Dermis microvascular lymphatic vessel endothelial cell (primary cell): ENCODE measurements around the gene IGSF9. TPM values are rescaled to one million over a fixed set of nuclear protein-coding genes. Genes with fewer than 3 reads are reported as not detected.

Experiments used
- DNase-seq, 2 donors: peaks; one replicate each; pipeline versions ENCODE4 v3.0.0 to v3.0.0-alpha.2; 2010; ENCODE audit warnings: low read depth in 2 of 2
- total RNA-seq: library from RNA; depleted of rRNA; stranded (reverse); fragments of >200 nt; gene quantifications from 2 replicates; pipeline ENCODE4 v1.2.1, GENCODE V29; 2014

IGSF9 gene
- total RNA-seq, 1 donor from 2014 or later = not detected

DNA sequence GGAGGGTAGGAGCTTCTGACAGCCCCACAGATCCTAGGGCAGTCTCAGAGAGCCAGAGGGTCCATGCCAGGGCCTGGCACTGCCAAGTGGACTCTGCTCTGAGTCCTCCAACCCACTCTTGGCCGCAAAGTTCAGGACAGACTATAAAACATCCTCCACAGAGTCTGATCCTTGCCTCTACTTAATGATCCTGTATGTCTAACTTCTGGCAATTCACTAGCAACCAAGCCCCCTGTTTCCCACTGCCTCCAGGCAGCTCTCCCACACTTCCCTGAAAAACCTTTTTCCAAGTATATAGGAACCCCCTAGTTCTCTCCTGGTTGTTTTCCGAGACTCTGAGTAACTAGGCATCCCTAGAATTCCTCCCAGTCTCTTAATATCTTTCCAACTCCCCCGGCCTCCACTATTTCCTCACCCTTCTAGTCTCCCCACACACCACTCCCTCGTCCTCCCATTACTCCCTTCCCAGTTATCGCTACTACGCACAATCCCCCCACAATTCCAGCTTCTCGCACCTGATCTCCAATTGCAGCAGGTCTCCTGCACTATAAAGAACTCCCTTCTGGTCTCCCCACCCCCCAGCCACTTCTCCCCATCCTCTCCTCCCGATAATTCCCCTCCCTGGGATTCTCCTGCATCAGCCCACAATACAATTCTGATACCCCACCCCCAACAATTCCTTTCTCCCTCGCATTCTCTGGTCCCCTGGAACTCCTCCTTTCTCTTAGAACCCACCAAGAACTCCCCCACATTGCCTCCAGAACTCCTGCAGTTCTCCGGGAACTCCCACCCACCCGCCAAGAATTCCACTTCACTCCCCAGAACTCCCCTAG is 574 bp downstream of the IGSF9 start:
- no peak for DNase-seq

DNA sequence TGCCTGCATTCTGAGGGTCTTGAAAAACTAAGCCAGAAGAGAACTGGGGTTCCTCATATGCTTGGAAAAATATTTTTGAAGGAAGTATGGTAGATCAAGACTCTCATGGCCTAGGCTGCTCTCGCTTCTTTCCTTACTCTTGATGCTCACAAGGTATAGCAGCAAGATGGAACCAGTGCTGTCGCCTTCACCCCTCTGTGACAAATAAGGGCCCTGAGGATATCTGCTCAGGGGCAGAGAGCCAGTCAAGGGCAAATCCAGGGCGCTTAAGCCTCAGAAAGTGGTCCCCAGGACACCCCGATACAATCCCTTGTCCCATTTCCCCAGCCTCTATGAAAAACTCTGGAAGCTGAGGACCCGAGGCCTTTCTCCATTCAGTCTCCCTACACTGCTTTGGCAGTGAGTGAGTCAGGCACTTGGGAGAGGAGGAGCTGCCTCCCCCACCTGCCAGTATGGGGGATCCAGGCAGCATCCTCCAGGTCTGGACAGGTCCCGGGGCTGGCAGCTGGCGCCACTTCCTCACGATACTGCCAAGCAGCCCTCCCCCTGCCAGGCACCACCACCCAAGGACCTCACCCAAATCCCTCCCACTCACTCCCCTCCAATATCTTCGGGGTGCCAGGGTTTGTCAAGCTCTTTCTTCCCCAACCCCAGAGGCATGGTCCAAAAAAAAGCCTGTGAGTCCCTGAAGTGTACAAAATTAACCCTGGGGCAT is 1.3 kb downstream of the IGSF9 start:
- no peak for DNase-seq

DNA sequence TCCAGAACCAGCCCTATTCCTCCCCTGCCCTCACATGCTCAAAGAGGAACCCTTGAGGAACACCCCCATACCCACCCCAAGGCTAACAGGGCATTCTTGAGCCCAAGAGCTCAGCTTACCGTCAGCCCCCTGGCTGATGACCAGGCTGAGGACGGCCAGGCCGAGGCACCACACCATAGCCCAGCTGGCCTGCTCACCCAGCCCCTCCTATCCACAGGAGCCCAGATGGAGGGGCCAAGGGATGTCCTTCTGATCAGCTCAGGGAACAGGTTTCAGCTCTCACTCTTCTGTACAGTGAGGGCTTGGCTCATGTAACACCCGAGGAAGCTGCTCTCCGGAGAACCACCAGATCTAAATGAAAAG is 2.2 kb downstream of the IGSF9 start:
- DNase-seq = no peak

DNA sequence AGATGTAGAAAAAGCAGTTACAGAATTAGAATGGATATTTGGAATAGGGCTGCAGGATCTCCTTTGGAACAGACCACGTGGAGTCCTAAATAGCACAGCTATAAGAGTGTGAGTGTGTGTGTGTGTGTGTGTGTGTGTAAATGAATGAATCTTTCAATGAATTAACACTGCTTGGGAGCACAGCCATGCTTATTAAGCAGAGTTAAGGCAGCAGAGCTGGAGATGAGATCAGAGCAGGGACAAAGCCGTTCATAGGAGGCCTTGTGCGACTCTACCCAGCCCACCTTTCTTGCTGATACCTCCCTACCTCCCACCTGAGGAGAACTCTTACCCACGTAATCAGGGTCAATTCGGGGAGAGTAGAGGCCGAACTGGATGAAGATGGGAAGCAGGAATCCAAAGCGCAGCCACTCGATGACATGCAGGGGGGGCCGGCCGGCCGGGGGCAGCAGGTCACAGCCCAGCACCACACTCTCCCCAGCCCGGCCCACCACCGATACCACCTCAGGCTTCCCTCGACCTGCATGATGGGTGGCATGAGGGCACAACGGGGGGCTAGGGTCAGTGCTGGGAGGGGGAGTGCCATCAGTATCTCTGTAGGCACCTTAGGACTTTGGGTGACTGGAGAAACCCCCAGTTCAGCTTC is 2.7 kb downstream of the IGSF9 start:
- no peak for DNase-seq

DNA sequence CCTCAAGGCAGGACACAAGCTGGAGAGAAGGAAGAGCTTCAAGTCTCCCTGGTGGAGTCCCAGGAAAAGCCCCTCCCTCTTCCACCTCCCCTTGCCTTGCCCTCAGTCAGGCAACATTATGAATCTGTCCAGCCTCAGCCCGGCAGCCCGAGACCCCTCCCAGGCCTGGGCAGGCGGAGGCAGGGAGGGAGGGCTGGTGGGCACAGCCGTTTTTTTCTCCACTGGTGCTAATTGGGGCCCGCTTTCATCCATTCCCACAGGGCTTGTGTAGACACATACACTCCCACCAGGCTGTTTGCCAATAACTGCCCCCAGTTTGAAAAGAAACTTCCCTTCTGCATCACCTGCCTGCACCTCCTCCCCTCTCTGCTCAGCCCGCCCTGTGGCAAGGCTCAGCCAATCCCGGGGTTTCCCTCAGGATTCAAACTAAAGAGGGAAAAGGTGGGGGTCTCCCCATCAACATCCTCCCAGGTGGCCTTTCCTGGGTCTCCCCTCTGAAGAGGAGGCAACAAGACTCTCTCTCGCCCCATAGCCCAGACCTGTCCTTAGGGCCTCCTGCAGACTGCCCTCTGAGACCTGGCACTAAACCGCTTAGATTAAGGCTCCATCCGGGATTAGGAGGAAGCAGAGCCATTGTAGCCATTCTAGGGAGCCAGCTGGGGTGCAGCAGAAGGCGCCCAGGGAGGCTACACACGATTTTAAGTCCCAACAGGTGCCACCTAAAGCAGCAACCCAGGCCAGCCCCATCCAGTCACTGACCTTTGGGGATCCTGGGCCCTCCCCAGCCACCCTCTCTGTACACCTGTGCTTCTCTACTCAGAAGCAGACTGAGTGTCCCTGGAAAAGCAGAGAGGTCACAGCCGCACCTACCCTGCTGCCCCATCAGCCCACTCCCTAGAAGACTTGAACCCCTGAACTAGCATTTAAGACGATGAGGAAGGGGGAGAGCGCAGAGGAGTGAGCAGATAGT is 3.5 kb downstream of the IGSF9 start:
- DNase-seq = no peak

DNA sequence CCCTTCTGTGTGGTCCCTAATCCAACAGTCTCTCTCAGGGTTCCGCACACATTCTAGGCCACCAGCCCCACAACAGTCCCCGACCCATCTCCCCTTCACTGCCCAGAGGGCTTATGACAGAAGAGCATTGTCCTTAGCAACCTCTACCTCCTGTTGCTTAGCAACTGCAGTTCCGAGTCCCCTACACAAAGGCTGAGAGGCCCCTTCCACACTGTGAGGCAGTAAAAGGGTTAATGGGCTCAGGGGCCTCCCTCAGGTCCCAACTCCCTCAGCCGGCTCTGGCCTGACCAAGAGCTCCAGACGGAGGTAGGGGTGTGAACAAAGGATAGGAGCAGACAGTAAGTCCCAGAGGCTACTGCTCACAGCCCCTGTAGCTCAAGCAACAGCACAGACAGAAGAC is 4.3 kb downstream of the IGSF9 start:
- no peak for DNase-seq

DNA sequence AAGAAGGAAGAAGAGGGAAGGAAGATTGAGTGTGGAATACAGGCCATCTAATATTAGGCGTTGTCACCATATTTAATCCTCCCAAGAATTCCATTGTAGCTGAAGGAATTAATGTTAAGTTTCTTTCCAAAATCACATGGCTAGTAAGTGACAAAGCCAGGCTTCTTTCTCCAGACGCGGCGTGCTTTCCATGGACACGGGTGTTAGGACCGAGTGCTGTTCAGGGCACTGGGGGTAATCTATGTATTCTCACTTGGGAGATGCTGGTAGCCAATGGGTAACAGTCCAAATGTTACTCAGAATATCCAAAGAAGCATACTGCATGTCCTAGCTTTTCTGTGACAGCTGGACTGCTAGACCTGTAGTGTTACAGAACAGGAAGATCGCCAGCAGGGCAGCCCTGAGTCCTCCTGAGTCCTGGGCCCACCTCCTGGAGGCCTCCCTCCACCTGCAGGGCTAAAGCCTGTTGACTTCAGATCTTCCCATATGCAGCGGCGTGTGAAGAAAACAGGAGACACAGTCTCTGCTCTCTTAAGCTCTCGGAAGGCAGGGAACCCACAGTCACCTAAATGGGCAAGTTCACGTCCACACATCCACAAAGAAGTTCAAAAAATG is 5.3 kb downstream of the IGSF9 start:
- DNase-seq = no peak

DNA sequence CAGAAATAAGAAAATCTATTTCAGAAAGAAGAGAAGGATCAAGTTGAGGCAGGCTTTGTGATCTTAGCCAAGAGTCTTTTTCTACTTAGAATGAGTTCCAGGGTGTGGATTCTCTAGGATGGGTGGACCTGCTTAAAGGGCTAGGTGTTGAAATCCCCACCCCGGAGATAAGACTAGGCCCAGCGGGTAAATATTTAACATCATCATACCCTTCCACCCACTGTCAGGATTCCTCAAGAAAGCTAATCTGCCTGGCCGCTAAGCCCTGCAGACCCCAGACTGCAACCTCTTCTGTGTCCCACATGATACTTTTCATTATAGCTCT is 5.8 kb downstream of the IGSF9 start:
- DNase-seq = no peak

DNA sequence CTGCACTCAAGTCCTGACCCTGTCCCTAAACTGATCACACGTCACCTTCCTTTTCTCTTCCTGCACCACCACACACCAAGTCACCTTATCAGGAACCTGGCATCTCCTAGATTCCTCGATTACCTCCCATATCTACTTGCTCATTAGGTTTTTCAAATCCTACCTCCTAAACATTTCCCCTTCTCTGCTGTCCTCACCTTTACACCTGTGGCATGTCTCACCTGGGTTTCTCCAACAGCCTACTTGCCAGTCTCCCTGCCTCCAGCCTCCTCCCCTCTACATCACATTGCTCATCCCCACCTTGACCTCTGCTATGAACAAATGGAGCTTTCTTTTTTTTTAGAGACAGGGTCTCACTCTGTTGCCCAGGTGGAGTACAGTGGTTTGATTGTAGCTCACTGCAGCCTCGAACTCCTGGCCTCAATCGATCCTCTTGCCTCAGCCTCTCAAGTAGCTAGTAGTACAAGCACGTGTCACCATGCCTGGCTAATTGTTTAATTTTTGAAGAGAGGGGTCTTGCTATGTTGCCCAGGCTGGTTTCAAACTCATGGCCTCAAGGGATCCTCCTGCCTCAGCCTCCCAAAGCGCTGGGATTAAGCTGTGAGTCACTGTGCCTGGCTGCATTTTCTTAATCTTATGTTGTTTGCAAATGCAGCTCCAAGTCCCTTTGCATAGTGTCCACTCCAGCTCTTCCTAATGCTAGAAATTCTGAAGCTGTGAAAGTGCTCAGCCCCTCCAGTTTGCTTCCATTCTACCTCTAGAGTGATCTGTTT is 6.3 kb downstream of the IGSF9 start:
- DNase-seq = no peak

DNA sequence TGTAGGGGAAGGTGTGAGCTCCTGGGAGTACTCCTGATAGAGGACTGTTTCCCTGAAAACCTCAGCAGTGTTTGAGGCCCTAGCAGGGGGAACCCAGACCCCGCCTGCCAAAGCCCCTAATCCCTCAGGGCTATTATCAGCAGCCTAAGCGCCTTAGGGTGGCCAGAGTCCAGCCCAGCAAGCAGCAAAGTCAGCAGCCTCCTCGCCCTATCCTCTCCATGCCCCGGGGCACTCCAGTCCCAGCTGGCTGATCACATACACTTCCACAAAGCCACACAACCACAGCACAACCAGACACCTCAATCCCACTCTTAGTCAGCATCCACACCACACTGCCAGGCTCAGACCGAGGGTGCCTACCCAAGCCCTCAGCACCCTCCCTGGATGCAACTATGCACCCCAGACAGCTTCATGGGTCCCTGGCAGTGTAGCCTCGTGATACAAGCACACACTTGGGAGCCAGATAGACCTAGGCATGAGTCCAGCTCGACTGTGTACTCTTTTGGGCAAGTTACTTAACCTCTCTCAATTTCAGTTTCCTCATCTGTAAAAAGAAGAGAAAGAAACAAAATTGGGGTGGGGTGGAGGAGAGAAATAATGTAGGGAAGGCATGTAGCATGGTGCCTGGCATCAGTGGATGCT is 7.1 kb downstream of the IGSF9 start:
- DNase-seq = no peak

DNA sequence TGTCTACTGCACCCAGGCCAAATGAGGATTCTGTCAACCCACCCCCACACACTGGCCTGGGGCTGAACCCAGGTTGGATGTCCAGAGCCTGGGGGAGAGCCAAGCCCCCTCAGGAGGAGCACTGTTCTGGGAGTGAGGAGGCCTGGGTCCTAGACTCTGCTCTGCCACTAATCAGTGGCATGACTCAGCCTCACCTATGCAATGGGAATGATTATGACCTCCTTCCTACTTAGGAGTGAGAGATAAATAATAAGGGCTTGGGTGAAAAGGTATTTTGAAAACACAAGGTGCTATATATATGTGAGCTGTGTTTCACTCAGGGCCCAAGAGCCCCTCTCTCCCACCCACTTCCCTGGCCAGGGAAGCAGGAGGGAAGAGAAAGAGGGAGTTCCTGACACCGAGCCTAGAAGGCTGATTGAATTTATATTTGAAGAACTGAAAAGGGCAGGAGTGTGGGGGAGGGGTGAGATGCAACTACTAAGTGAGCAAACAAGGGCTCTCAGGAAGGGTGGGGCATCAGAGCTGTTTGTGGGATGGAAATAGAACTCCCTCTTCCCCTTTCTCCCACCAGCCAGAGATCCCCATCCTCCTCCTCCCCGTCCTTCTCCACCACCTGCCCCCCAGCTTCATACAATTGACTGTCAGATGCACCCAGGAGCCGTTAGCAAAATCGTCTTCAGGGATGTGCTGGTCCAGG is 8.2 kb downstream of the IGSF9 start:
- no peak for DNase-seq

DNA sequence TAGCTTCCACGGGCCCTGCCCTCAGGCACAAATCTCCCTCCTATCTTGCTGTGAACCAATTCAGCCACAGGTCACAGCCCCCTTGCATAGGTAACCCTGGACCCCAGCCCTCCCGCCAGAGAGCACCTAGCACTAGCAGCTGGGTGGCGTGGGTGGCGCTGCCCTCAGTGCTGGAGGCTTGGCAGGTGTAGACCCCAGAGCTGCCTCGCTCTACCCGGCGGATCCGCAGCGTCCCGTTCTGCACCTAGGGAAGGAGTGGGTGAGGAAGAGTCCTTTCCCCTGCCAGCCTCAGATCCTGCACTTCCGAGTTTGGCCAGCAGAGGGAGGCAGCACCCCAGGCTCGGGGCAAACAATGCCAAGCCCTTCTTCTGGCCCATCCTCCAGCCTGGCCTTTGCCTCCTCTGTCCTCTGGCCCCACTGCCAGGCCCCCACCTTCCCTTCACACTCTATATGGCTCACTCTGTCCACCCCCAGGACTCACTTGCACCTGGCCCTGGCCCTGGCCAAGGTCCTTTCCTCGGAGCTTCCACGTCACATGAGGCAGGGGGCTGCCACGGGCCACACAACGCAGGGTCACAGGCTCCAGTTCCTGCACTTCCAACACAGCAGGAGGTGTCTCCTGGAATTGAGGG is 9.0 kb downstream of the IGSF9 start:
- peak; percentile 16 to 45 for DNase-seq

DNA sequence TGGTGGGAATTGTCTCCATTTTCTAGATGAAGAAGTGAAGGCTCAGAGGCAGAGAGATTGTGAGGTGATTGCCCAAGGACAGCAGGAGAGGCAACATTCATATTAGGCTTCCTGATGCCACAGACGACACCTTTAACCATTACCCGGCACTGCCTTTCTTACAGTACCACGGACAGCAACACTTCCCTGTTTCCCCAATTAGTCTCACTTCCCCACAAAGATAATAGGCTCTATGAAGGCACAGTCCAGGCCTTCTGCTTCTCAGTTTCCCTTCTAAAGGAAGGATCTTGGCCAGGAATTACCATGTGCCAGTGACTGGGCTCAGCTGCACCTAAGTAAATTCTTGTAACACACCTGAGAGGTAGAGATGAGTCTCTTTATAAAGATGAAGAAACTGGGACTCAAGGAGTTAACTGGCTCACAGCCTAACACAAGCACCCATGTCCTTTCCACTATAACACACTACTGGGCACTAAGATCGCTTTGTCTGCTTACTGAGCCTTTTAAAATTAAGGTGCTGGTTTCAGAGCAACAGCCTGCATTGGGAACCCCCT is 9.6 kb downstream of the IGSF9 start:
- DNase-seq = no peak

DNA sequence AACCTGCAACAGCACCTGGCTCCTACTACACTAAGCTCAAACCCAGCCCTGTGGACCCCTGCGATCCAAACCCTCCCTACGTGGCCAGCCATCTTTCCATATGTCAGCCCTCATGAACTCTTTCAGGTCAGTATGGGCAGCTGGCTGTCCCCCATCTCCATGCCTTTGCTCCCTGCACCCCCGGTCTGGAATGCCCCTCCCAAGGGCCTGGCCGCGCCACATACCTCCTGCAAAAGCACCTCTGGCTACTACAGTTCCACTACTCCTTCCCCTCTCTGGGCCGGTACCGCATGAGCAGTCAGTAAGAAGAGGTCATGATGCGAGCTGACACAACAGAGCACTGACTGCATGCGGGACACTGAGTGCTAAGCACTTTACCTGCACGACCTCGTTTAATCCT is 10.1 kb downstream of the IGSF9 start:
- DNase-seq = no peak

DNA sequence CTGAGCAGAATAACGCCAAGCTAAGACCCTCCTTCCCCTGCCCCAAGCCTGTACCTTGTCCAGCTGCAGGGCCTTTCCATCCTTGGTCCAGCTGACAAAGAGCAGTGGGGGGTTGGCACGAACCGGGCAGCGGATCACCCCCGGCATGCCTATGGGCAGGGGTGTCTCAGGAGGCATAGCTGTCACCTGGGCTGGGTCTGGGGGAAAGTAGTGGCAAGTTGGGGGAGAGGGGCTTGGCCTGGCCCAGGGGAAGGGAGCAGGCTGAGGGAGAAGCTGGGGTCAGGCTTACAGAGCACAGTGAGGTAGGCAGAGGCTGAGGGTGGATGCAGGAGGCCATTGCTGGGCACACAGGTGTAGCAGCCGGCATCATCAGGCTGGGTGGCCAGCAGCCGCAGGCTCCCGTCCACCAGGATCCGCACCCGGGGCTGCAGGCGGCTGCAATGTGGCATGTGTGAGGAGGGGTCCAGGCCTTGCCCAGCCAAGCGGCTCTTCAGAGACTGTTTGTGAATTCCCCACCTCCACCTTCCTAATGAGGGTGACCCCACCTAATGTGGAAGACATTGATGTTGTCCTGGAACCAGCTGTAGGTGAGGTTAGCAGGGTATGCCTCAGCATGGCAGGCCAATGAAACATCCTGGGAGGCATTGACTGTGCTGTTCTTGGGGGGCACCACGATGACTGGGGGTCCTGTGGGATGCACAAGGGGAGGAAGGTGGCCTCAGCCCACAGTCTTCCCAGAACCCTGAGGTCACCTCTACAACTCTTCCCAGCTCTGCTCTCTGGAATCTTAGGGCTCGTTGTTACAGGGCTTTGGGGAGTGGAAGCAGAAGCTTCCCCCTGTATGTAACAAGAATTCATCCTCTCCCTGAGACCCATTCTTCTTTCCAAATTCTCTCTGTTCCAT is 11.0 kb downstream of the IGSF9 start:
- no peak for DNase-seq

DNA sequence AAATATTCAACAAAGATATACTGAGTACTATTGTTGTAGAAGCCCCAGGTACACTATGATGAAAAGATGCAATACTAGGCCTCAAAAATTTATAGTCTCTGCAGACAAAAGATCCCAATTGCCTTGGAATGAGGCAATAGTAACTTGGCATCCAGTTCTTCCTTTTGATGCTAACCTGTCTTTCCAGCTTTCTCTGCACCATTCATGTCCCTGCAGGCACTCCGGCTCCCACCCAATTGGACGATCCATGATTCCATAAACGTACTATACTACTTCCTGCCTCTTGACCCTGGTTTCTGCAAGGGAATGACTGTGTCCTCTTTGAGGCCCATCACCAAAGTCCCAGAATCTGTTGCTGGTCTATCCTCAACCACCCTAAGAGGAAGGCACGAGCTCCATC is 12.1 kb downstream of the IGSF9 start:
- no peak for DNase-seq
